HEK293 (cell line): ENCODE measurements around the gene SNX5.

Experiments
- CTCF ChIA-PET: fragments of 350-600 bp; formaldehyde crosslinking; extraction: SDS; loops from one replicate; lab custom pipeline; 2021; ENCODE audit warnings: antibody characterized with exemption; lab: Yijun Ruan, JAX
- POLR2A ChIA-PET: fragments of 300-600 bp; formaldehyde crosslinking; extraction: SDS; loops from one replicate; lab custom pipeline; 2020; ENCODE audit warnings: antibody characterized with exemption, inconsistent platforms; lab: Yijun Ruan, JAX
- H3K27ac ChIP-seq: fragments of 200-500 bp; sonication (Bioruptor generic); 2 replicates; pipeline ENCODE4 v1.5.1; 2014; ENCODE audit warnings: low read depth, low read length, control low read depth, inconsistent platforms; ENCODE audit errors: extremely low read depth
- H3K36me3 ChIP-seq, 2 experiments: fragments of 200-500 bp in 1 of 2; sonication (Bioruptor generic) in 1 of 2; 1 replicate in 1 of 2; 2 replicates in 1 of 2; pipeline ENCODE4 v1.5.1; 2014 to 2017; ENCODE audit warnings: inconsistent platforms in 2 of 2, low read length in 2 of 2; ENCODE audit not compliant: control insufficient read depth in 2 of 2, insufficient read depth in 1 of 2
- H3K4me1 ChIP-seq: fragments of 200-500 bp; sonication (Bioruptor generic); 2 replicates; pipeline ENCODE4 v1.5.1; 2014; ENCODE audit warnings: mild to moderate bottlenecking, low read length, inconsistent platforms; ENCODE audit not compliant: control insufficient read depth, insufficient read depth
- H3K4me3 ChIP-seq: 2 replicates; pipeline ENCODE4 v1.5.1; 2011; ENCODE audit warnings: low read depth, mild to moderate bottlenecking, control low read depth, low read length, moderate library complexity
- H3K9me3 ChIP-seq: fragments of 200-500 bp; sonication (Bioruptor generic); 2 replicates; pipeline ENCODE4 v1.5.1; 2014; ENCODE audit warnings: low read depth, low read length, inconsistent platforms; ENCODE audit not compliant: control insufficient read depth, insufficient read depth
- BCL6B ChIP-seq: fragments of 450-650 bp; formaldehyde crosslinking; IDR thresholded peaks from 2 replicates; pipeline ENCODE4 v1.5.1; 2017; ENCODE audit warnings: missing biosample characterization, missing genetic modification characterization
- GFI1B ChIP-seq: fragments of 450-650 bp; formaldehyde crosslinking; IDR thresholded peaks from 2 replicates; pipeline ENCODE4 v1.5.1; 2016; ENCODE audit warnings: missing biosample characterization, missing genetic modification characterization
- GLIS1 ChIP-seq: fragments of 450-650 bp; formaldehyde crosslinking; IDR thresholded peaks from 2 replicates; pipeline ENCODE4 v1.5.1; 2016; ENCODE audit warnings: missing biosample characterization, missing genetic modification characterization
- GLIS2 ChIP-seq: fragments of 450-650 bp; formaldehyde crosslinking; IDR thresholded peaks from 2 replicates; pipeline ENCODE4 v1.5.1; 2016; ENCODE audit warnings: missing biosample characterization, missing genetic modification characterization
- KLF16 ChIP-seq: fragments of 450-650 bp; formaldehyde crosslinking; IDR thresholded peaks from 2 replicates; pipeline ENCODE4 v1.5.1; 2017; ENCODE audit warnings: missing biosample characterization, missing genetic modification characterization
- PRDM10 ChIP-seq: fragments of 450-650 bp; formaldehyde crosslinking; IDR thresholded peaks from 2 replicates; pipeline ENCODE4 v1.5.1; 2016; ENCODE audit warnings: missing biosample characterization, missing genetic modification characterization
- PRDM4 ChIP-seq: fragments of 450-650 bp; formaldehyde crosslinking; IDR thresholded peaks from 2 replicates; pipeline ENCODE4 v1.5.1; 2017; ENCODE audit warnings: missing biosample characterization, missing genetic modification characterization
- SCRT2 ChIP-seq: fragments of 450-650 bp; formaldehyde crosslinking; IDR thresholded peaks from 2 replicates; pipeline ENCODE4 v1.5.1; 2016; ENCODE audit warnings: missing biosample characterization, missing genetic modification characterization
- ZBTB26 ChIP-seq: fragments of 450-650 bp; formaldehyde crosslinking; optimal IDR thresholded peaks from 2 replicates; pipeline ENCODE3; 2016; ENCODE audit warnings: missing biosample characterization, mild to moderate bottlenecking, missing genetic modification characterization
- ZNF239 ChIP-seq: fragments of 450-650 bp; formaldehyde crosslinking; IDR thresholded peaks from 2 replicates; pipeline ENCODE4 v1.5.1; 2016; ENCODE audit warnings: missing biosample characterization, missing genetic modification characterization
- ZNF449 ChIP-seq: fragments of 450-650 bp; formaldehyde crosslinking; IDR thresholded peaks from 2 replicates; pipeline ENCODE4 v1.5.1; 2017; ENCODE audit warnings: missing biosample characterization, mild to moderate bottlenecking, missing genetic modification characterization, moderate library complexity
- ZNF510 ChIP-seq: fragments of 450-650 bp; formaldehyde crosslinking; IDR thresholded peaks from 2 replicates; pipeline ENCODE4 v1.5.1; 2018; ENCODE audit warnings: mild to moderate bottlenecking, missing genetic modification characterization, missing biosample characterization; ENCODE audit not compliant: insufficient replicate concordance
- ZNF548 ChIP-seq: fragments of 450-650 bp; formaldehyde crosslinking; IDR thresholded peaks from 2 replicates; pipeline ENCODE4 v1.5.1; 2016; ENCODE audit warnings: missing biosample characterization, missing genetic modification characterization
- ZNF596 ChIP-seq: fragments of 450-650 bp; IDR thresholded peaks from 2 replicates; pipeline ENCODE4 v1.5.0; 2018; ENCODE audit warnings: missing biosample characterization, mild to moderate bottlenecking, missing genetic modification characterization, moderate library complexity
- ZSCAN4 ChIP-seq: fragments of 450-650 bp; formaldehyde crosslinking; IDR thresholded peaks from 2 replicates; pipeline ENCODE4 v1.5.1; 2017; ENCODE audit warnings: missing biosample characterization, missing genetic modification characterization

The SNX5 gene

GRCh38 chr20:17936286-17936760 is 32.3 kb downstream of the SNX5 start (continued):
- TF ChIP-seq PRDM4 (tag by site-specific recombination) = no peak

GRCh38 chr20:17935761-17936160 is 32.8 kb downstream of the SNX5 start:
- H3K4me3 ChIP-seq = no peak overlapping the region
- peaks cover 0 to 5% of the 10 kb centered on the region in 2 experiments; a peak in 1 of 3 replicates for H3K36me3 ChIP-seq
- H3K27ac ChIP-seq = no peak overlapping the region
- CTCF ChIA-PET = interaction anchor here (0.7 to 1.8 kb wide), 5 partner anchors 38 to 431 kb away, joined by 3 to 5 read pairs (median 4); partner anchors contain the start of gene RRBP1
- no peaks in the 10 kb centered on the region for H3K9me3 ChIP-seq
- peaks cover 5% of the 10 kb centered on the region; the same call in 1 of the 2 replicates for H3K4me1 ChIP-seq
- TF ChIP-seq ZNF596 (tag by site-specific recombination) (no peak), ZNF239 (tag by site-specific recombination) (no peak), GLIS2 (tag by site-specific recombination) (no peak), ZNF548 (no peak), BCL6B (tag by site-specific recombination) (no peak), ZNF510 (tag by site-specific recombination) (no peak)
- POLR2A ChIA-PET = no interaction called here

GRCh38 chr20:17935186-17935585 is 33.4 kb downstream of the SNX5 start:
- Histone ChIP-seq H3K4me1 (peaks cover 5% of the 10 kb centered on the region; the same call in 1 of the 2 replicates), H3K27ac (no peak overlapping the region), H3K36me3 (no peaks in the 10 kb centered on the region), H3K9me3 (no peaks in the 10 kb centered on the region), H3K4me3 (no peak overlapping the region)
- POLR2A ChIA-PET = no interaction called here
- CTCF ChIA-PET = interaction anchor here (0.7 to 1.8 kb wide), 5 partner anchors 37 to 430 kb away, joined by 3 to 5 read pairs (median 4); partner anchors contain the start of gene RRBP1
- TF ChIP-seq ZNF449 (tag by site-specific recombination) (no peak), GLIS1 (tag by site-specific recombination) (no peak), PRDM10 (tag by site-specific recombination) (no peak), GFI1B (no peak), SCRT2 (no peak), KLF16 (tag by site-specific recombination) (no peak), ZSCAN4 (tag by site-specific recombination) (no peak), ZBTB26 (no peak)
